HAP-1 (cell line): ENCODE data around the gene SCD5.

Source experiments
- DNase-seq, 2 experiments: peaks; one replicate each; pipeline ENCODE4 v3.0.0-alpha.2; 2016 to 2020; ENCODE audit warnings: low spot score in 2 of 2
- H3K27me3 ChIP-seq: fragments of 250-450 bp; sonication (Bioruptor Pico); 2 replicates; pipeline ENCODE4 v1.5.1; 2020; ENCODE audit warnings: low read depth, mild to moderate bottlenecking, moderate library complexity
- H3K36me3 ChIP-seq: fragments of 250-450 bp; sonication (Bioruptor Pico); replicated peaks from 2 replicates; pipeline ENCODE4 v1.5.1; 2020; ENCODE audit warnings: mild to moderate bottlenecking
- H3K4me1 ChIP-seq: fragments of 250-450 bp; sonication (Bioruptor Pico); 2 replicates; pipeline ENCODE4 v1.5.1; 2020; ENCODE audit warnings: mild to moderate bottlenecking
- H3K4me3 ChIP-seq: fragments of 250-450 bp; sonication (Bioruptor Pico); 2 replicates; pipeline ENCODE4 v1.5.1; 2020; ENCODE audit warnings: mild to moderate bottlenecking, moderate library complexity
- H3K9me3 ChIP-seq: fragments of 250-450 bp; sonication (Bioruptor Pico); 2 replicates; pipeline ENCODE4 v1.5.1; 2020; ENCODE audit warnings: mild to moderate bottlenecking, moderate library complexity
- in situ Hi-C: fragments of 300-500 bp; cut with MboI; formaldehyde crosslinking; loops from 3 replicates; pipeline ENCODE4 v1.14.3; 2020; ENCODE audit warnings: low sequenced_read_pairs, inconsistent platforms, mixed read lengths

Gene SCD5

DNA sequence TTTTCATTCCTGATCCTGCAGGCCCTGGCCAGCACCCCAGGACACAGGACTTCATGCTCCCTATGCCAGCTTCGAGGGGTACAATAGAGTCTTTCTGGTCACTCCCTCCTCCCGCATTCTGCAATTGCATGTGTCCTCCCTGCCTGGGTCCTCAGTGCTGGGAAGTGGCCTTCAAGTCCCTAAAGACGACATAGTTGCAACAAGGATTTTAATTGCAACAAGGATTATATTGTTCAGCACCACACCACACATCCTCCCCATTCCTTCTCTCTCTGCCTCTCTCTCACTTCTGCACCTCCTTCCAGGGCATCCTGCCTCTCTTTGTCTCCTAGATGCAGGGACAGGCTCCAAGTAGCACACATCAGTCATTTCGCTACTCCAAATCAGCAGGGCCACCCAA, 25.5 kb downstream of the SCD5 start:
- no peak overlapping the region for H3K4me3 ChIP-seq
- no peaks in the 10 kb centered on the region for H3K27me3 ChIP-seq
- H3K9me3 ChIP-seq: no peaks in the 10 kb centered on the region; the same call in 1 of the 2 replicates
- in situ Hi-C loops: no loop called here
- no peaks in the 10 kb centered on the region for H3K4me1 ChIP-seq
- no peak for DNase-seq
- H3K36me3 ChIP-seq: no peaks in the 10 kb centered on the region

- Histone ChIP-seq H3K9me3 (no peaks in the 10 kb centered on the region; the same call in 1 of the 2 replicates), H3K36me3 (no peaks in the 10 kb centered on the region), H3K4me1 (no peaks in the 10 kb centered on the region), H3K4me3 (no peak overlapping the region), H3K27me3 (no peaks in the 10 kb centered on the region)
- in situ Hi-C loops: no loop called here
- DNase-seq: no peak
Measured at GRCh38 chr4:82770607-82771006, 28.0 kb downstream of the SCD5 start.

GRCh38 chr4:82765134-82765533, 33.5 kb downstream of the SCD5 start:
- Histone ChIP-seq H3K36me3 (no peaks in the 10 kb centered on the region), H3K27me3 (no peaks in the 10 kb centered on the region; the same call in 1 of the 2 replicates), H3K4me3 (no peak overlapping the region), H3K9me3 (no peaks in the 10 kb centered on the region; the same call in none of the 2 replicates), H3K4me1 (no peaks in the 10 kb centered on the region)
- DNase-seq: no peak
- in situ Hi-C loops: no loop called here

DNA sequence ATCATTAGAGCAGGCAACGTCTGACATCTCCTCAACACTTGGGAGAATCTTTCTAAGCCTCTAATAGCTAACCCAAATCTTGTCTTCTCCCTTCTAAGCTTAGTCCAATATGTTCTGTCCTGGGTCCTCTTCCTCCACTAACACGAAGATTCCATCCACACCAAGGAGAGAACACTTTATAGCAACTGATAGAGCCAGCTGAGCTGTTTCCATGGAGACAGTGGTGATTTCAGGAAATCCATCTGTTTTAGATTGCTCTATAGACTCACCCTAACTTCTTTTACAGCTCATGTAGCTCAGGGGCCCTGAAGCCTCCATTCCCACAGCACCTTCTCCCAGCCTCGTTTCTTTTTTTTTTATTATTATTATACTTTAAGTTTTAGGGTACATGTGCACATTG, 37.4 kb downstream of the SCD5 start:
- H3K9me3 ChIP-seq: no peaks in the 10 kb centered on the region; the same call in 1 of the 2 replicates
- no peaks in the 10 kb centered on the region for H3K4me1 ChIP-seq
- in situ Hi-C loops: no loop called here

DNA sequence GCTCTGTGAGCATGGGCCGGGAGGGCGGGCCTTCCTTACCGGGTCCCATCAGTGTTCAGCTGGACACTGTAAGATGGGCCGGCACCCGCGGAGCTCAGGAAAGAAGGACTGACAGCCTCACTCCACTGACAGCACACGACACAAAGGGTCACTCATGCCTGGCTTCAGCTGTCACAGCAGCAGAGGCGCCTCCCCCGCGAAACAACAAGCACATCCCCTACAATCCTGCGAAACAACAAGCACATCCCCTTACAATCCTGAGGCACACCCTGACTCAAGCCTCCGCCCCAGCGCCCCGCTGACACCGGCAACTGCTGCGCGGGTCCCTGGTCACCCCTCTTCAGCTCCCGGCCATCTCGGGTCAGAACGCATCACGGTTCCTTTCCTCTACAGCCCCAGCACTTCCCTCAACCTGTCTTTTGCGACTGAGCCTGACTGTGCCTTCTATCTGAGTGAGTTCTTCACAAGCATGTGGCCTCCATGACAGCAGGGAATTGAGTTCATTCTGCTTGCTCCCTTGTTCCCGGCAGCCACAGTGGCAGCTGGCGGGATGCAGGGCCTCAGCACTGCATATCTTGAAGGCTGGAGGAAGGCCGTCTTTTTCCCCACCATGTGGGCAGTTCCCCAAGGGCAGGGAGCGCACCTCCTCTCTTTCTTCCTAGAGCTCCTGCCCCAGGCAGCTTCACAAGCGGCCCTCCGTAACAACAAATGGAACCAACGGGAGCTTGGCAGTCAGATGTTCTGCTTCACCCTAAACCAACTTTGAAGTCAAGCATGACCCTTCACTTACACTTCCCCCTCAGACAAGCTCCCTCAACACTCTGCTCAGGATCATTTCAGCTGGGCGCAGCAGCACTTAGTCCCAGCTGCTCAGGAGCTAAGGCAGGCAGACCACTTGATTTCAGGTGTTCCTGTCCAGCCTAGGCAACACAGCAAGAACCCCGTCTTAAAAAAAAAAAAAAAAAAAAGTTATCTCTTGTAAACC, 39.6 kb downstream of the SCD5 start:
- Histone ChIP-seq H3K36me3 (no peaks in the 10 kb centered on the region), H3K4me3 (no peak overlapping the region), H3K27me3 (no peaks in the 10 kb centered on the region; the same call in 1 of the 2 replicates), H3K9me3 (no peaks in the 10 kb centered on the region; the same call in 1 of the 2 replicates), H3K4me1 (no peaks in the 10 kb centered on the region)
- DNase-seq: no peak
- in situ Hi-C loops: no loop called here

More for the DNA sequence above, 37.4 kb downstream of the SCD5 start:
- Histone ChIP-seq H3K27me3 (no peaks in the 10 kb centered on the region; the same call in 1 of the 2 replicates), H3K36me3 (no peaks in the 10 kb centered on the region), H3K4me3 (no peak overlapping the region)
- no peak for DNase-seq

DNA sequence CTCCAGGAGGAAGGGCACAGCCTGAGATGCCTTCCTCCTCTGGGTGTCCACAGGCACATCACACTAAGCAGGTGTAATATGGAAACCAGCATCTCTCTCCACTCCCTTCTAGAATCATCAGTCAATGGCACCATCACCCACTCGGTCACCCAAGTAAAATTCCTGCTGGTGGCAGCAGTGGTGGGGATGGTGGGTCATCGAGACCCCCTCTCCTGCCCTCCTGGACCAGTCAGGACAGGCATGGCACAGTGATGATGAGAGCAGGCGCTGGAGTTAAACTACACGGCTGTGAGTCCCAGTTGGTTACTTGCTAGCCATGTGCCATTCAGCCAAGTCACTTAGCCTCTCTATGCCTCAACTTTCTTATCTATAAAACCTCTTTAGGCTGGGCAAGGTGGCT, 42.5 kb downstream of the SCD5 start:
- in situ Hi-C loops: no loop called here
- Histone ChIP-seq H3K4me1 (peaks cover 2% of the 10 kb centered on the region; the same call in 1 of the 2 replicates), H3K9me3 (no peaks in the 10 kb centered on the region), H3K27me3 (no peaks in the 10 kb centered on the region; the same call in 1 of the 2 replicates), H3K4me3 (no peak overlapping the region), H3K36me3 (no peaks in the 10 kb centered on the region)
- DNase-seq: no peak

DNA sequence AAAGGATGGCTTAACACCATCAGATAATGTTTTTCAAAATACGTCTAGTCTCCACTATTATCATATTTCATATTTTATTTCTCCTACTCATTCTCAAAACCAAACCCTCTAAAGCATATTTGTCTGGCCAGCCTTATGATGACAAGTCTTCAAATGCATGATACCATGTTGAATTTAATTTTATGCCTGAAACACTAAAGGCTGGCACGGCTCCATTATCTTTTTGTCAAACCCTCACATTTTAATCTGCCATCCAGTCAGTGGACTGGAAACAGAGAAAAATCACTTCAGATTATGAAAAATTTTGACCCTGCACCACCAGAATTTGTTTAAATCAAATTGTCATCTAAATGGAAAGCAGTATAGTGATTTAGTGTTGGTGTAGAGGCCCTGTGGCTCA, 42.9 kb downstream of the SCD5 start:
- no peak overlapping the region for H3K4me3 ChIP-seq
- H3K4me1 ChIP-seq: peaks cover 2% of the 10 kb centered on the region; the same call in 1 of the 2 replicates
- no peaks in the 10 kb centered on the region for H3K36me3 ChIP-seq
- H3K9me3 ChIP-seq: no peaks in the 10 kb centered on the region
- in situ Hi-C loops: no loop called here
- no peak for DNase-seq
- no peaks in the 10 kb centered on the region for H3K27me3 ChIP-seq

GRCh38 chr4:82754513-82755165, 44.0 kb downstream of the SCD5 start:
- H3K9me3 ChIP-seq: no peaks in the 10 kb centered on the region
- H3K27me3 ChIP-seq: no peaks in the 10 kb centered on the region
- DNase-seq: no peak
- no peak overlapping the region for H3K4me3 ChIP-seq
- peaks cover 2% of the 10 kb centered on the region; the same call in 1 of the 2 replicates for H3K4me1 ChIP-seq
- no peaks in the 10 kb centered on the region for H3K36me3 ChIP-seq
- in situ Hi-C loops: no loop called here

DNA sequence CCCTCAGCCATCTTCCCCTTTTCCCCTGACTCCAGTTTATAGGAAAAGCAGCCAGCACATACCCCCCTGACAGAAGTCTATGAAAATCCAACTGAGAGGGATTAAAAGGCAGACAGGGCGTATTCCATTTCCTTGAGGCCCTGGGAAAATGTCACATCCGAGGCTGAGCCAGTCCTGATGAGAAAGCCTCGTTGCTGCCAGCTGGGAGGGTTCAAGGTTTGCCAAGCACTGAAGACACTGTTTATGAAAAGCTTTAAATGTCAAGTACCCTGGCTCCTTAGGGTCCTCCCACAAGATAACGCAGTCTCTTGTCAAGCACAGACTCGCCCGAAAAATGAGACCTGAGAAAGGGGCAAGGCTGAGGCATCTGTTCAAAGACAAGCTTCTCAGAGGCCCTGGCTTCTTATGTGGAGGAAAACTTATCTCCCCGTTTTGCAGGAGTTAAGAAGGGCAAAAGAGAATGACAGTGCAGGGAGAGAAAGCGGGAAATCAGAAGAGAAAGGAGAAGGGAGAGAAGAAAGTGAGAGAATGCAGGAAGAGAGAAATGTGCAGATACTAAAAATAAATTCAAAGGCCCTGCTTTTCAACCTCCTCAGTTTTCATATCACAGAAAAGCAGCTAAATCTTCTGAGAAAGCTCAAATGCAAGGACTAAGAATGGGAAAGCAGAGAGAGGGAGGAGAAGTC, 44.7 kb downstream of the SCD5 start:
- DNase-seq: no peak
- Histone ChIP-seq H3K4me1 (peaks cover 2% of the 10 kb centered on the region; the same call in 1 of the 2 replicates), H3K4me3 (no peak overlapping the region), H3K9me3 (no peaks in the 10 kb centered on the region), H3K36me3 (no peaks in the 10 kb centered on the region), H3K27me3 (no peaks in the 10 kb centered on the region)
- in situ Hi-C loops: no loop called here

DNA sequence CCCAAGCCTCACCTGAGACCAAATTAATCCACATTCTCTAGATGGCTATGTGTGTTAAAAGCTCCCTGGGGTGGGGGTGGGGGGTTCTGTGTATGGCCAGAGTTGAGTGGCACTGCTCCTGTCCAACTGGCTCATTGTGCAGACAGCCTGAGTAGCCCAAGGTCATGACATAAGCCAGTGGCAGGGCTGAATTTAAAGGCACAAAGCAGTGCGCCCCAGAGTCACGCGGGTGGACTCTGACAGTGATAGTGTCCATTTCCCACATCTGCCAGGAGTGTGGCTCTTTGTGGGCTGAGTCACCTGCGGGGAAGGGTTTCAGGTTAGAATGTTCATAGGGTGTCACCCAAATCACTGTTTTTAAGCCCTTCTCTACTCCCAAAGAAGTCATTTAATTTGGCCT, 45.4 kb downstream of the SCD5 start:
- in situ Hi-C loops: no loop called here

DNA sequence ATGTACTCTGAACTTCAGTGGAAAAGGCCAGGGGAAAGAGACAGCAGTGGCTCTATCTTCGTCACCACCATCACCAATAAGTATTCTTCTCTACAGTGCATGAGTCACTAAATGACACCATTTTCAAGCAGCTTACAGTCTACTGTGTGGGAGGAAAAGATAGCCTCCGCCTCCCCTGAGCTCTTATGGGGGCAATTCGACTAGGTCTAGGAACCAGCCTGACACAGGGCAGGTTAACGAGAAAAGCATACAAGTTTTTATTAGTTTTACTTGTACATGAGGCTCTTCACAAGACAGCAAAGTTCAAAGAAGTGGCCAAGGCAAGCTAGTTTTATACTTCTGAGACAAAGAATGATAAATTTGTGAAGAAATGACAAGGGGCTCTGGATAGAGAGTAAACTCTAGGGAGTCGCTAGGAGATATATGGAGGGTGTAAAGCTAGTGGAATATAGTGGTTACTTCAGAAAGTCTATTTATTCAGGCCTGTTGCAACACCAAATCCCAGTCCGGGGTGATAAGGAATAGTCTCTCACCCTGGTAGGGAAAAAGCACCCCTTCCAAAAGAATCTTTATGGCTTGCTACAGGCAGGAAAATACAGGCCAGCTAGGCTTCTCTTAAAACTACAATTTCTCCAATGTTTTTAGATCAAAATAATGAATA, 49.7 kb downstream of the SCD5 start:
- no peaks in the 10 kb centered on the region for H3K36me3 ChIP-seq
- no peaks in the 10 kb centered on the region for H3K9me3 ChIP-seq
- in situ Hi-C loops: no loop called here
- H3K4me1 ChIP-seq: peaks cover 2% of the 10 kb centered on the region; the same call in 1 of the 2 replicates
- DNase-seq: no peak
- H3K27me3 ChIP-seq: no peaks in the 10 kb centered on the region
- no peak overlapping the region for H3K4me3 ChIP-seq

More for the DNA sequence above, 45.4 kb downstream of the SCD5 start:
- Histone ChIP-seq H3K27me3 (no peaks in the 10 kb centered on the region), H3K36me3 (no peaks in the 10 kb centered on the region), H3K4me1 (peaks cover 2% of the 10 kb centered on the region; the same call in 1 of the 2 replicates), H3K9me3 (no peaks in the 10 kb centered on the region), H3K4me3 (no peak overlapping the region)
- DNase-seq: no peak

DNA sequence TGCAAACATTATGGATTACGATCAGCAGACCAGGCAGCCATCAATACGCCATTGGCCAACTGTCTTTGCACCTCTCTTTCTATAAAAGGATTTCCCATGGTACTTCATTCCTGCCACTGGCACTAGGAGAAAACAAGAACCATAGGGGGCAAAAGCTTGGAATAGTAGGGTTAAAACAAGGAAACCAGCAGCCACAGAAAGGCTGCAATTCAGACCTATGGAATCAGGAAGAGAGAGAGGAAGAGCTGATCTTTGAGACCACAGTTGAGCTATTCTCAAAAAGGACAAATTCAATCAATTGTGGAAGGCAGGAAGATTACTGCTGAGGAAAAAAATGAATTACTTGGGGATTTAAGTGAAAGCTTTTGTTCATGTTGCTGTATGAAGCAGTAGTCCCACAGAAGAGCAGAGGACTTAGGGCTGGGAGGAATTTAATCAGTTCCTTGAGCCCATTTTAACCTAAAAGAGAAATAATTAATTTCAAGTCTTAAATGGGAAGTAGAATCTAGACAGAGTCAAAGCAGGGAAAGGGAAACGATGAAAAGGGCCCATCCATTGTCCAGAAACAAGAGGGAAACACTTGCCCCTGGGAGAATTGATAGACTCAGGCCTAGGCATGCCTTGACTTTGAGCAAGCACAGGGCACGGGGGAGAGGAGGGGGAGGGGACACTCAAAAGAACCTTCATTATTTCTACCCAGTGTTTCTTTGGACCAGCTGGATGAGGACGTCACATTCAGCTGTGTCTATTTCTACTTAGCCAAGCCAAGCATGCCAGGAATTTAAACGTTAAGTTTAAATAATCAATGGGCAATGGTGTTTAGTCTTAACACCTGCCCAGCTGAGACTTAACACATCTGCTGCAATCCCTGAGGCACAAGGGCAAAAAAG, 50.7 kb downstream of the SCD5 start:
- in situ Hi-C loops: no loop called here
- Histone ChIP-seq H3K27me3 (no peaks in the 10 kb centered on the region), H3K9me3 (no peaks in the 10 kb centered on the region), H3K36me3 (no peaks in the 10 kb centered on the region), H3K4me3 (no peak overlapping the region), H3K4me1 (peaks cover 2% of the 10 kb centered on the region; the same call in 1 of the 2 replicates)
- no peak for DNase-seq
